ENCODE results near the gene CAPN11. TPM values are rescaled to one million over a fixed set of nuclear protein-coding genes. Genes with fewer than 3 reads are reported as not detected.

CAPN11 gene
- under 1 TPM in 6 of 10 donors, not detected in 4; 0.09 to 0.72 (median 0.24) TPM for total RNA-seq
- under 1 TPM; 0.32 to 0.37 TPM for polyA plus RNA-seq
- long read RNA-seq, donor 1 = 0 reads
- long read RNA-seq, donor 2 = 0 reads
- long read RNA-seq, donor 3 = 0 reads

DNA sequence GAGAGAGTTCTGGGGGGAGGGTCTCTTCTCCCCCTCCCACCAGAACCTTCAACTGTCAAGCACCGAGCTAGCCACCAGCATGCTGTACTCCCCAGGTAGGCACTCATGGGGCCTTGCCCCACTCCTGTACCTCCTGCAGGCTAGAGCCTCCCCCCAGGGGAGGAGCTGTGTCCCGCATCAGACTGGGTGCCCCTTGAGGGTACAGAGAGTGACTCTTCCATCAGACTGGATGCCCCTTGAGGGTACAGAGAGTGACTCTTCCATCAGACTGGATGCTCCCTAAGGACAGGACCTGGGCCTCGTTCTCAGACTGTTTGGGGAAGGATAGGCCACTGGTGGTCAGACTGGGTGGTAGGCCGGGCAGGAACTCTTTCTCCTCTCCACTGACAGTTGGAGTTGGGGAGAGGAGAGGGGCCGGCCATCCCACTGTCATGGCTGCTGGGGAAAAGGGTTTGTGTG lies at the start of gene CAPN11:
TSS of gene CAPN11 (plus strand) at position 51 of the 459 bp plus-strand sequence. CDS start at position 80, 29 bp downstream.
- H3K4me3 ChIP-seq = no peak within 1 kb of the TSS
- WGBS, 2 donors = 85 to 98% methylated on average over 5 of the region's 5 CpGs
- no peak within 1 kb of the TSS for H3K27ac ChIP-seq
- no peaks in the 10 kb centered on the region for H3K27me3 ChIP-seq
- intact Hi-C loops (cut with DNase I) = loop anchor here in 2 of 10 donors (10.0 kb wide), 1 partner anchor 176 kb away; no protein-coding TSS in a partner anchor
- peaks cover 0 to 2% (median 0%) of the 10 kb centered on the region in 9 donors for H3K36me3 ChIP-seq
- H3K4me1 ChIP-seq = no peaks in the 10 kb centered on the region
- no peak for TF ChIP-seq CTCF (IDR thresholded peaks at IDR 0.05)
- no peaks in the 10 kb centered on the region for H3K9me3 ChIP-seq
- DNase-seq = no peak
- no peak for ATAC-seq

GRCh38 chr6:44109212-44109611 lies 49.4 kb upstream of the CAPN11 start:
- ATAC-seq (peak in 1 of 8 donors; percentile 7), DNase-seq (no peak)
- H3K27ac ChIP-seq = peak overlapping the region; percentile 24 to 95 (median 80)
- intact Hi-C loops (cut with DNase I) = loop anchor here in 2 of 10 donors (10.0 kb wide), 1 partner anchor 126 kb away; no protein-coding TSS in a partner anchor
- no peak for TF ChIP-seq CTCF (IDR thresholded peaks at IDR 0.05)
- no peaks in the 10 kb centered on the region for H3K27me3 ChIP-seq
- WGBS, 2 donors = 88 to 89% methylated on average over 10 of the region's 10 CpGs
- H3K36me3 ChIP-seq = peaks cover 0 to 83% (median 12%) of the 10 kb centered on the region in 9 donors
- peaks cover 20 to 73% (median 47%) of the 10 kb centered on the region in 9 donors for H3K4me1 ChIP-seq
- no peaks in the 10 kb centered on the region for H3K9me3 ChIP-seq
- H3K4me3 ChIP-seq = no peak overlapping the region

GRCh38 chr6:44110005-44110676 lies 48.5 kb upstream of the CAPN11 start:
- 63 to 73% methylated on average over 6 of the region's 6 CpGs for WGBS, 2 donors
- DNase-seq = peak in 1 of 2 donors; percentile 34
- peak; percentile 61 to 94 (median 90) for ATAC-seq
- TF ChIP-seq CTCF (IDR thresholded peaks at IDR 0.05) = no peak
- peak overlapping the region; percentile 24 to 95 (median 80) for H3K27ac ChIP-seq
- H3K36me3 ChIP-seq = peaks cover 0 to 89% (median 16%) of the 10 kb centered on the region in 9 donors
- H3K9me3 ChIP-seq = no peaks in the 10 kb centered on the region
- intact Hi-C loops (cut with DNase I) = no loop called here
- no peak overlapping the region for H3K4me3 ChIP-seq
- peaks cover 12 to 63% (median 38%) of the 10 kb centered on the region in 9 donors for H3K4me1 ChIP-seq
- H3K27me3 ChIP-seq = no peaks in the 10 kb centered on the region

GRCh38 chr6:44110966-44111365 lies 47.7 kb upstream of the CAPN11 start:
- no peaks in the 10 kb centered on the region for H3K27me3 ChIP-seq
- intact Hi-C loops (cut with DNase I) = no loop called here
- no peak for TF ChIP-seq CTCF (IDR thresholded peaks at IDR 0.05)
- WGBS, 2 donors = 97 to 98% methylated on average over 3 of the region's 3 CpGs
- DNase-seq (no peak), ATAC-seq (no peak)
- no peaks in the 10 kb centered on the region for H3K9me3 ChIP-seq
- no peak overlapping the region for H3K4me3 ChIP-seq
- peaks cover 0 to 97% (median 16%) of the 10 kb centered on the region in 9 donors for H3K36me3 ChIP-seq
- peaks cover 5 to 62% (median 34%) of the 10 kb centered on the region in 9 donors for H3K4me1 ChIP-seq
- peak overlapping the region in 8 of 10 donors; percentile 71 to 95 (median 82) for H3K27ac ChIP-seq

All from heart right ventricle (tissue), 16 donors.